K562 (cell line): ENCODE data around the gene EIF5.

Experiments
- ATF1 ChIP-seq, 2 experiments: fragments of 450-650 bp in 1 of 2; IDR thresholded peaks; 2 replicates each; pipeline ENCODE4 v1.6.1; 2016; ENCODE audit warnings: missing compliant biosample characterization in 1 of 2, missing genetic modification characterization in 1 of 2
- C11orf30 ChIP-seq: fragments of 450-650 bp; IDR thresholded peaks from 2 replicates; pipeline ENCODE4 v1.6.1; 2016; ENCODE audit warnings: low read depth, mild to moderate bottlenecking
- FOXJ3 ChIP-seq: sonication (generic); formaldehyde crosslinking; IDR thresholded peaks from 2 replicates; pipeline ENCODE4 v1.4.0; 2020; ENCODE audit warnings: mild to moderate bottlenecking, missing genetic modification reagents
- IRF9 ChIP-seq: fragments of 450-650 bp; IDR thresholded peaks from 2 replicates; pipeline ENCODE4 v1.6.1; 2016; ENCODE audit warnings: missing biosample characterization, missing genetic modification characterization
- MXI1 ChIP-seq: IDR thresholded peaks from 2 replicates; pipeline ENCODE4 v1.6.1; 2011; ENCODE audit warnings: low read depth, mild to moderate bottlenecking, improper control_type of control experiment, low read length
- PRPF4 ChIP-seq: fragments of 200-400 bp; formaldehyde crosslinking; IDR thresholded peaks from one replicate; pipeline ENCODE4 v1.6.1; 2017; ENCODE audit warnings: low read length, low read depth, mild to moderate bottlenecking; ENCODE audit not compliant: insufficient read depth, poor library complexity, severe bottlenecking
- RBM22 ChIP-seq: fragments of 200-400 bp; formaldehyde crosslinking; IDR thresholded peaks from 2 replicates; pipeline ENCODE4 v1.6.1; 2018; ENCODE audit warnings: low read length, low read depth; ENCODE audit not compliant: poor library complexity, severe bottlenecking
- SREBF2 ChIP-seq: sonication (generic); formaldehyde crosslinking; IDR thresholded peaks from 2 replicates; pipeline ENCODE4 v1.4.0; 2020; ENCODE audit warnings: mild to moderate bottlenecking, missing genetic modification reagents
- ZFP36 ChIP-seq: fragments of 150-350 bp; IDR thresholded peaks from 2 replicates; pipeline ENCODE4 v1.6.1; 2018; ENCODE audit warnings: low read length, low read depth; ENCODE audit not compliant: partially characterized antibody
- ZNF232 ChIP-seq: sonication (generic); formaldehyde crosslinking; IDR thresholded peaks from 2 replicates; pipeline ENCODE4 v1.8.0; 2022; ENCODE audit warnings: mild to moderate bottlenecking, missing genetic modification reagents

- TF ChIP-seq C11orf30 (no peak), FOXJ3 (no peak), RBM22 (no peak), ATF1 (CRISPR knock-in tag; IDR thresholded peaks at IDR 0.05) (no peak), ATF1 (tag; IDR thresholded peaks at IDR 0.05) (no peak), ZFP36 (no peak), PRPF4 (no peak), ZNF232 (CRISPR knock-in tag) (no peak), IRF9 (tag) (no peak), SREBF2 (no peak), MXI1 (no peak)
Observed at GRCh38 chr14:103286460-103286859, 47.6 kb upstream of the EIF5 start.
